Measurements from ENCODE around the gene CTU2.
A peak's percentile ranks its signal among the peaks of the same experiment; 100 is the strongest.

The CTU2 gene

GRCh38 chr16:88681709-88682451 is 24.4 kb upstream of the CTU2 start:
- DNase-seq (ENCODE audit: low read depth in 2 of 2), result peak; percentile 34 to 50

GRCh38 chr16:88684569-88685155 is 21.6 kb upstream of the CTU2 start:
- no peak for DNase-seq (ENCODE audit: low read depth in 2 of 2)

DNA sequence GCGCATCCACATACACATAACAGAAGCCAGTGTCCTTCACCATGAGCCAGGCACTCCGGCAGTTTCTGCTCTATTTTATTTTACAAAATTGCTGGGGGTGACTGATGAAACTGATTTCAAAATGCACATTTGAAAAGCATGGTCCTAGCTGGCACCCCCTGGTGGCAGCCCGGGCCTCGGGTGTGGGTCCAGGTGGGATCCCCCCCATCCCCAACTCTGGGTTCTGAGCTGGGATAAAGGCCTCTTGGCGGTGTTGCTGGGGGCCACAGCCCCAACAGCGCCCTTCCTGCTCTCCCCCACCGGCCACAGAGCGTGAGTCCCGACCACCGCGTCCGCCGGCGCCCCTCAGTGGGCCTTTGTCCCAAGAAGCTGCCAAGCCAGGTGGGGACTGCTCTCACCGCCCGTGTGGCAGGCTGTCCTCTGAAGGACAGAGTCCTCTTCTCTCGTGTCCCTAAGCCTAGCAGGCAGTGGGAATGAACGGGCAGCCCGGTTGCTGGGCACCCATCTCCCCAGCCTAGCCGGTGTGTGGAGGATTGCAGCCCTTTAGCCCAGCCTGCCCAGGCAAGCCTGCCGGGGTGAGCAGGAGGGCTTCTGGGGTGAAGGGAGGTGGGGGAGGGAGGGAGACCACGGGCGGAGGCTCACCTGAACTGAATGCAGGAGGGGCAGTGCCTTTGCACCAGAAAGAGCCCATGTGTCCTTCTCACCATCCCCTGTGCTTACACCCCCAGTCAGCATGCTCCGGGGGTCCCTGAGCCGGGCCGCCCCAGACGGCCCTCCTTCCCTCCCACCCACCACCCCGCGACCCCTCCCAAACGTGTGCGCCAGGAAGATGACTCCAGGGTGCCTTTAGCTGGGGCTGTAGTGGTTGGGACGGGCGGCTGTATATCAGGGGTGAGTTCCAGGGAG is 20.9 kb upstream of the CTU2 start:
- DNase-seq (ENCODE audit: low read depth in 2 of 2), result peak; percentile 53 to 55

DNA sequence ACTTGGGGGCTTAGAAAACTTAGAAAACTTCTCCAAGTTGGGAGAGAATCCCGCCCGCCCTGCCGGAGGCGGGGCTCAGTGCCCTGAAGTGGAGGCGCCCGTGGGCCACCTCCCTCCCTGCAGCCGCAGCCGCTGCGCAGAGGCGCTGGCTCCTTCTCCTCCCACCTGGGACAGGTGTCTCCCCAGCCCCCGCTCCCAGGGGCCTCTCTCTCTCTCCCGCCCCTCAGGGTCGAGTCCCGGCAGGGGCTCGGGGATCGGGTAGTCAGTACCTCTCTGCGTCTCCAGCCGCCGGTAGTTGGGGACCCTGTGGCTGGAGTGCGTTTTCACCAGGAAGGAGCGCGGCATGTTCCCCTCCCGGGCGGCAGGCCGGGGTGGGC is 20.3 kb upstream of the CTU2 start:
- peak in 1 of 2 donors; percentile 38 for DNase-seq (ENCODE audit: low read depth in 2 of 2)

DNA sequence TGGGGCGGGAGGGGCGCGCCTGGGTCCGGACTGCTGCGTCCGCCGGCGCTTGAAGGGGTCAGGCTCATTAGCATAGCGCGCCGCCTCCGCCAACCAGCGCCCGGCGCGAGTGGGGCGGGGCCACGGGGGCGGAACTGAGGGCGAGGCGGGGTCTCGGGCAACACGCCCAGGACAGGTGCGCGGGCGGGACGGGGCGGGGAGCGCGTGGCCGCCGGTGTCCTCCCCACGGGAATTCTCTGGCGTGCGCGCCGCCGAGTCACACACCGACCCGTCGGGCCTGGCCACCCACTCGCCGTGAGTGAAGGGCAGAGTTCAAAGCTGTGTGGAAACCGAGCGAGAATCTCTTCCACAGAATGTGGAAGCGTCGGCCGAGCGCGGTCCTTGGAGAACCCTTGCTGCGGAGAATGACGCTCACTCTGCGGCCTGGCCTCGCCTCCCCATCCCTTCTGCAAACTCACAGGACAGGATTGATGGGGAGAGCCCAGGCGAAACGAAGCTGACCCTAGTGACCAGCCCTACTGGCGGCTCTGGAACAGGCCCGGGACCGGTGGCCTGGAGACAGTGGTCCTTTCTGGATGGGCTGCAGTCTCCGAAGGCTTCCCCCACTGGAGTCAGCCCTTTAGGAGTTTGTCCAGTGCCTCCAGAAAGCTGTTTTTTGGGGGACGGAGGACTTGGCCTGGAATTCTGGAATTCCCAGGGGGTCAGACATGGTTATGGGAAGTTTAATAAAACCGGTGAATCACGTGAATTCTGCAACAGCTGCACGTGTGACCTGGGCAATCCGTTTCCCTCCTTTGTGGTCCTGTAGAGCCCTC is 19.7 kb upstream of the CTU2 start, which contains the start of gene SNAI3:
Gene SNAI3, minus strand, starts transcription at position 69 of the 815 bp plus-strand sequence. CDS start 101 bp downstream, outside the sequence.
- peak; percentile 61 to 82 for DNase-seq (ENCODE audit: low read depth in 2 of 2)

- no peak for DNase-seq (ENCODE audit: low read depth in 2 of 2)
Observed at GRCh38 chr16:88687254-88687576, 19.1 kb upstream of the CTU2 start.

DNA sequence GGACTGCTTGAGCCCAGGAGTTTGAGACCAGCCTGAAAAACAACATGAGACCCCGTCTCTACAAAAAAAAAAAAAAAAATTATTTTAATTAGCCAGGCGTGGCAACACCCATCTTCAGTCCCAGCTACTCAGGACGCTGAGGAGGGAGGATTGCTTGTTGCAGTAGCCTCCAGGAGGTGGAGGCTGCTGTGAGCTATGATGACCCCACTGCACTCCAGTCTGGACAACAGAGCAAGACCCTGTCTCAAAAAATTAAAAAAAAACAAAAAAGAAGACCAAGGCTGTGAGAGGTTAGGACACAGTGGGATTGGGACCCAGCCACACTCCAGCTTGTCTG is 18.7 kb upstream of the CTU2 start:
- no peak for DNase-seq (ENCODE audit: low read depth in 2 of 2)

DNA sequence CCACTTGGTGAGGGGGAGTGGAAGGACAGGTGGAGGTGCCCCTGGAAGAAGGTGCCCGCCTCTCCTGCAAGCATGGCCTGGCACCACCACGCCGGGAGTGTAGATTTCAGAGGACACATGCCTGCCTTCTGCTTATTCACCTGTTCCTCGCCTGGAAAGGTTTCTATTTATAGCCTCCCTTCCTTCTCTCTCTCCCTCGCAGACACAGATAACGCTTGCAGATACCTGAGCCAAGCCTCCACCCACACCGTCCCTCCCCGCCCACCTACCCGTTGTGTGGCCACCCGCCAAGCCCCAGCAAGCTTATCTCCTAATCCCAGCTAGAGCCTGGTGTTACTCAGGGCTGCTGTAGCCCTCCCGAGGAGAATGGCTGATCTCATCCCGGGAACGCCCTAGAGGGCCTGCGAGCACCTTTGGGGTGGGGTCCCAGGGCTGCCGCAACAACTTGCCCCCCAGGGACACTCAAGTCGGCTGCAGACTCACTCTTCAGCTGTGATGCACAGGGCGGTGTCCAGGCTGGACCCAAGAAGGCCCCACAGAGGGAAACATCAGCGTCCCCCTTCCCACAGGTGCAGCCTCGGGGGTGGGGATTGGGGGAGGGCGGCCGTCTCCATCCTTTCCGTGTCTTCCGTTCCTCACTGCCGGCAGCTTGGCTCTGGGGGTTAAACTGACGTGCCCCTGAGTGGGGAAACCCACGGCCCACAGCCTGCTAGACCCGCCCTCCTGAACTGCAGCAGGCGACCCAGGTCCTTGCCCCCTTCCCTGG is 18.1 kb upstream of the CTU2 start:
- no peak for DNase-seq (ENCODE audit: low read depth in 2 of 2)

- no peak for DNase-seq (ENCODE audit: low read depth in 2 of 2)
Observed at GRCh38 chr16:88690341-88691128, 15.8 kb upstream of the CTU2 start.

GRCh38 chr16:88691129-88691813 is 15.0 kb upstream of the CTU2 start:
- no peak for DNase-seq (ENCODE audit: low read depth in 2 of 2)

DNA sequence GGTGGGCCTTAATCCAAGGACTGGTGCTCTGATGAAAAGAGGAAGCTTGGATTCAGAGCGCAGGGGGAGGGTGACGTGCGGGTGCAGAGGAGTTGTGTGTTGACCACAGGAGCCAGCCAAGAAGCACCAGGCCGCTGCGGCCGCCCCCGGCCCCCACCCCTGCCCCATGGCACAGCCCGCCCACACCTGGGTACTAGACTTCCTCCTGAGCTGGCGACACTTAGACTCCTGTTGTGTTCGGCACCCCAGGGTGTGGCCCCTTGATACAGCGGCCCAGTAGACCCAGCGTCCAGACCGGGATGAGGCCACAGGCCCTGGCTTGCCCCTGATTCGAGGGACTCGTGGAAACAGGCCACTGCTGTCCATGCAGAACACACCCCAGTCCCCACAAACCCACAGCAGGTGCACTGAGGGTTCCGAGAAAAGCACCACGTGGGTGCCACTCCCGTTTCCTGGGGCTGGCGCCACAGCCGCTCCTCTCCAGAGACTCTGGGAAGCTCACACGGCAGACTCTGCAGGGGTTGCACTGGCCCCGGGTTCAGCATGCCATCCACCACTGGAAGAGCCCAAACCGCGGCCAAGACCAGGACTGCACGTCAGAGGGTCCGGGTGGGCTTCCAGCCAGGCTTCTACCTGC is 14.3 kb upstream of the CTU2 start:
- DNase-seq (ENCODE audit: low read depth in 2 of 2), result no peak

- DNase-seq (ENCODE audit: low read depth in 2 of 2), result no peak
Observed at GRCh38 chr16:88692861-88693260, 13.4 kb upstream of the CTU2 start.

DNA sequence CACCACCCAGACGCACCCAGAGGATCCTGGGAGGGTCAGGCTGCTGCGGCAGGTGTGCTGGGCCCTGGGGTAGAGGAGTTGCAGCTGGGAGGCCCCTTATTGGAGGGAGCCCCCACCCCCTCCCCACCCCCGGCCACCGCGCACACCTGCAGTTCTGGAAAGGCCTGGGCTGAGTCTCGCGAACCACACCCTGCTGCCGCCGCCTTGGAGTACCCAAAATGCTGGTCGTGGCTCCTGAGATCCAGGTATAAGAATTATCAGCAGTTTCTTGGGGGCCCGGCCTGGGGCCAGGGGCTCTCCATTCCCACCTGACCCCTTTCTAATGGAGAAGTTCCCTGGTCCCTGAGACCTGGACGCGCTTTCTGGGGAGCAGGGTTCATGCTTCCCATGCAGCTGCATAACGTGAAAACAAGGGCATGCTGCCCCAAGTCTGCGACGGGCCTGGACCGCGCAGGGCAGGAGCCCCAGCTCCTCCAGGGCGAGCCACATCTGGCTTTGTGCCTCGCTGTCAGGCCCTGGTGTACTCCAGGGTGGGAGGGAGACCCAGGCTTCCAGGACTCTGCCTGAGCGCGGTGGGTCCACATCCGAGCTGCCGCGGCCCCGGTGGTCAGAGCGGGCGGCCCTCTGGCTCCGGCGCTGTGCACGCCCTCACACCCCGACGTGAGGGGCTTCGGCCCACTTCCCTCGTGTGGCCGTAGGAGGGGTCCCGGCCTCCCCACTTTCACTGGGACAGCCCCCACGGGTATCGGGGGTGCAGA is 12.7 kb upstream of the CTU2 start:
- no peak for DNase-seq (ENCODE audit: low read depth in 2 of 2)

- DNase-seq (ENCODE audit: low read depth in 2 of 2), result no peak
Observed at GRCh38 chr16:88694221-88695087, 11.8 kb upstream of the CTU2 start.

DNA sequence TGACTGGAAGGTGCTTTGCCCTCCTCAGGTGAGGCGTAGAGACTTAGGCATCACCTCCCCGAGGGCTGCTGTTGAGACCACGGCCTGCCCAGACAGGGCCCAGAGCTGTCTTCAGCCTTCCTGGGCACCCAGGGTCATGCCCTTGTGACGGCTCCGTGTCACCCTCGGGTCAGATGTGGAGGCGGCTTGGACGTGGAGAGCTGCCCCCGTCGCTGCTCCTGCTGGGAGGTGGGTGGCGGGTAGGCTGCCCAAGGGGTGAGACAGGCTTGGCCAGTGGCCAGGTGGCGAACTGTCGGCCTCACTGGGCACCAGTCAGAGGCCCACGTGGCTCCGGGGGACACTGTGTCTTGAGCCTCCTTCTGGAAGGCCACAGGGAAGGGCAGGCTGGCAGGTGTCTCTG is 11.1 kb upstream of the CTU2 start:
- no peak for DNase-seq (ENCODE audit: low read depth in 2 of 2)

GRCh38 chr16:88695753-88696152 is 10.6 kb upstream of the CTU2 start:
- no peak for DNase-seq (ENCODE audit: low read depth in 2 of 2)

GRCh38 chr16:88696441-88696840 is 9.9 kb upstream of the CTU2 start:
- DNase-seq (ENCODE audit: low read depth in 2 of 2), result no peak

All from stimulated activated CD8-positive, alpha-beta memory T cell treated with anti-CD3 and anti-CD28 coated beads, Interleukin-7, amount 100 ng/mL, for 4 hours (primary cell).